GM19455 (cell line): ENCODE results near the gene PPY.
"Not testable (repeated sequence)": the region's sequence is repeated elsewhere in the genome, so short reads cannot be mapped to it uniquely, and the experiment has no call there.

Source experiments
- ATAC-seq: cut with Tn5 transposase; IDR thresholded peaks from one replicate; pipeline ENCODE4 v1.9.1; 2021; ENCODE audit not compliant: unreplicated experiment

Gene PPY

GRCh38 chr17:43966276-43966675 lies 24.0 kb upstream of the PPY start:
- ATAC-seq: no peak

GRCh38 chr17:43962479-43962878 lies 20.2 kb upstream of the PPY start:
- no peak for ATAC-seq

GRCh38 chr17:43961954-43962353 lies 19.7 kb upstream of the PPY start:
- no peak for ATAC-seq

DNA sequence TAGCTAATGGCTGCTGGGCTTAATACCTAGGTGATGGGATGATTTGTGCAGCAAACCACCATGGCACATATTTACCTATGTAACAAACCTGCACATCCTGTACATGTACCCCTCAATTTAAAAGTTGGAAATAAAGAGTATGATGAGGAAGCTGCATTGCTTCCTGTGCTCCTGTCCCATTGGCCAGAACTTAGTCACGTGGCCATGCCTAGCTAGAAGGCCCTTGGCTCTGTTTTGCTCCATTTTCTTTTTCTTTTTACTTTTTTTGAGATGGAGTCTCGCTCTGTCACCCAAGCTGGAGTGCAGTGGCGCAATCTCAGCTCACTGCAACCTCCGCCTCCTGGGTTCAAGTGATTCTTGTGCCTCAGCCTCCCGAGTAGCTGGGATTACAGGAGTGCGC lies 19.0 kb upstream of the PPY start:
- not testable (repeated sequence) for ATAC-seq

DNA sequence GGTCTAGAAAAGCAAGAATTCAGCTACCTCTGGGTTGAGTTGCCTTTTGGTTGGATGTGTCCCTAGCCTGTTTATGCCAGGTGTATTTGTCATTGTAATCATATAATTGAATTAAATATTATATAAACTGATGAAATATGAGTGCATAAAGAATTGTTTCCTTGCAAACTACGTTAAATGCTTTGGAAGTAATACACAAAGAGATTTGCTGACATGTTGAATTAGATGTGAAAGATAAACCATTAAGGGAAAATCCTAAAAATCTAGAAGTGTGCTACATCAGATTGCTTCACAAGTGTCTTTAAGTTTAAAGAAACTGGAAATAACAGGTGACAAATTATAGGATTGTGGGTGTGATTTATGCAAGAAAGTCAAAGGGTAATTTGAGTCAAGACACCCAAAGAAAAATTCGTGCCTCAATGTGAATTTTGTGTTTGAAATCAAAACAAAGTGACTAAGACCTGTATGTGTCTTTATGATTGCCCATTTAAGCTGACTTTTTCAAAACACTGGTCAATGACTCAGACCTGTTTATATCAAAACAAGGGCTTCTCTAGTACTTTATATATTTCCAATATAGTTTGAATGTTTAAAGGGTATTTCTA lies 16.6 kb upstream of the PPY start:
- ATAC-seq: no peak

DNA sequence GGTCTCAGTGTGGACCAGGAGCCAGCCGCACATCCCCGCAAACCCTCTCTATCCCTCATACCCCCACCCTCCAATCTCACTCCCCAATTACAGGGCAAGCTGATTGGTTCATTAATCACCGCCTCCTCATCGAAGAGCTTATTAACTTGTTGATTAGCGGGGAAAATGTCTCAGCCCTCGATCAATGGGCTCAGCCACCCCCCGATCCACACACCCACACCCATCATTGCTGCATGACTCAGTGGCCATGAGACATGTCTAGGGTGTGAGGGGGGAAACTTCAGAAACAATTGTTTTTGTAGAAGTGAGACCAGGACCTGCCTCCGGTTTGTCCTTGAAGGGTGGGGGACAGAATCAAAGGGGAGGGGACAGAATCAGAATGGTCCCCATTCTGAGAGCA lies 13.9 kb upstream of the PPY start:
- ATAC-seq: no peak

DNA sequence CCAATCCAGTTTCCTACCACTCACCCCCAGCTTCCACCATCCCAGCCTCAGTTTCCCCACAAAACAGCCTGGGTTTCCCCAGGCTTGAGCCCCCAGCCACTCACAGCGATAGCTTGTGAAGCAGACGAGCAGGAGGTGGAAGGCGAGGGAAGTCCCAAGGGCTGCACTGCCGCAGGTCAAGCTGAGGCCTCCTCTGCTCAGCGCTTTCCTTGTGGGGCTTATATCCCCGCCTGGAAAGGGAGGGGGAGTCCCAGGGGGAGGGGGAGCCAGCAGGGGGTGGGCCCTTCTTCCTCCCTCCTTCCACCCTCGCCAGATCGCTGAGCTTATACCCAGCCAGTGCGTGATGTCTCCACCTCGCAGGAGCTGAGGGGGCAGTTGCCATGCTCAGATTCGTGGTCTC lies 11.5 kb upstream of the PPY start, which contains the start of gene PYY:
Gene PYY, minus strand, starts transcription at position 195 of the 400 bp plus-strand sequence. CDS start 457 bp downstream, outside the sequence.
- no peak for ATAC-seq

DNA sequence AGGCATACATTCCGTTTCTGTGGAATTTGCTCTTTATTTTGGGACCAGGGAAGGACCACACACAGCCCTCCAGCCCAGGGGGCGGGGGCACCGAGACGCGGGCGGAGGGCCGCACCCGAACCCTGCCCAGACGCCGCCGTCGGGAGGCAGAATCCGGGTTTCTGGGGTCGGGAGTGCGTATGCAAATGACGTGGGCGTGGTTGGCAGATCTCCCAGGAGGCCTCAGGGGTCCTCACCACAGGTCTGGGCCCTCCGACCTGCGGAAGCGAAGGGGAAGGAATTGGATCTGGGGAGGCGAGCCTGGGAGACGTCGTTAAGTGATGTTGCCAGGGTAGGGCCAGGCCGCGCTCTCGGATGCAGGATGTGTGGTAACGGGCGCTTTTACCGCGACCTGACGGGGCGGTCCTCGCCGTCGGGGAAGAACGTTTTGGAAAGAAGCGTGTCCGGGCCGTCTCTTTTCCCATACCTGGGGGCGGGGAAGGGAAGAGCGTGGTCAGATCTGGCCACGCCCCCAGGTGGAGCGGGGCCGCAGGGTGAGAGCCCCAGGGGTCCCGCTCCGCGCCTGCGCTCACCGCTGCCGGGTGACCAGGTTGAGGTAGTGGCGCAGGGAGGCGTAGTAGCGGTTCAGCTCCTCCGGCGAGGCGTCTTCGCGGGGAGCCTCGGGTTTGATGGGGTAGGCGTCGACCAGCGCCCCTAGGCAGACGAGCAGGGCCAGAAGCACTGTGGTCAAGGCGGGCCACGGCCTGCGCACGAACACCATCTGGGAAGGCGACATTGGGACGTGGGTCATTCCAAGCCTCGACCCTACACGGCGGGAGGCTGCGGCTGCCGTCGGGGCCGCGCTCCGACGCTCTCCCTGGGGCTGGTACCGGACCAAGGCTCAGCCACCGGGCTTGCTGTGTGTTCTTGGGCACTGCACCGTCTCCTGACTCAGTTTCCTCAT lies 10.7 kb upstream of the PPY start:
- ATAC-seq: no peak

DNA sequence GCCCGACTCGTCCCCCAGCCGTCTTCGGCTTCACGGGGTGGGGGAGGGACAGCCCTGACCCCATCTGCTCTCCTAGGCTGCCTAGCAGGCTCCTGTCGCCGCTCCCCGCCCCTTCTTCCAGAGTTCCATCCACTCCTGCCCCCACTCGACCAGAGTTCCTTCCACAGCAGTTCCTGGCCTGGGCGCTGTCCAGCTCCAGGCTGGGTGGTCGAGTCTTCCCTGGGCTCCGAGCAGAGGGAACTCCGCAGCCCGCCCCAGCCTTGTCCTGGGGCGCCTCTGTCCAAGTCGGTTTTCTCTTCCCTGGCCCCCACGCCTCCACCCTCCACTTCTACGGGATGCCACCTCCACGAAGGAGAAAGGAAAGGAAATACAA lies 10.1 kb upstream of the PPY start:
- no peak for ATAC-seq

- ATAC-seq: no peak
Observed at GRCh38 chr17:43951750-43952149, 9.5 kb upstream of the PPY start.

- ATAC-seq: no peak
Observed at GRCh38 chr17:43950554-43950953, 8.3 kb upstream of the PPY start.

DNA sequence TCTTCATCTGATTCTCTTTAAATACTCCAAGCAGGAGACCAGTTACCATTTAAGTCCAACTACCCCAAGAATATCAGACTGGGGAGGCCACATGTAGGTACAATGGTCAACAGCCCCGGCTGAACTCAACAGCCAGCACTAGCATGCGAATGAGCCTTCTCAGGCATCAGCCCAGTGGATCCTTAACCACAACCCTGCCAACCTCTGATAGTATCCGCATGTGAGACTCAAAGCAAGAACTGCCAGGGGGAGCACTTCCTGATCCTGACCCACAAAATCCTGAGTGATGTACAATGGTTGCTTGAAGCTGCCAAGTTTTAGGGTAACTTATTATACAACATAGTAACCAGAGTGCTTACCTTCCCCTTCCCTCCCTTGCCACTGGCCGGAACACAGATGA lies 7.5 kb upstream of the PPY start:
- no peak for ATAC-seq

GRCh38 chr17:43946781-43947180 lies 4.5 kb upstream of the PPY start:
- ATAC-seq: no peak

- ATAC-seq: no peak
Observed at GRCh38 chr17:43945074-43945829, 3.0 kb upstream of the PPY start.

DNA sequence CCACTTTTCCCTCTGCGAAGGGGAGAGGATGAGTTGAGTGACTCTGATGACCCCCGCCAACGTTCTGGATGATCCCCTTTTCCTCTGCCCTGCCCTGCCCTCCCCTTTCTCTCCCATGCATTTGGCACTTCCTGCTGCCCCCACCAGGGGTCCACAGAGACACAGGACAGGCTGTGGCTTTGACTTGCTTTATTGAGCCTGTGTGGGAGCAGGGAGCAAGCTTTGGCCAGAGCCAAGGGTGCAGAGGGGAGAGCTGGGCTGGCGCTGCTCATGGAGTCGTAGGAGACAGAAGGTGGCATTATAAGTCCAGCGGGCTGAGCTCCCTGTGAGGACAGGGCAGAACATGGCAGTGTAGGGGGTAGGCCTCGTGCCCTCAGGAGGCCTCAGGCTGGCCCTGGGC lies 1.6 kb downstream of the PPY start:
- no peak for ATAC-seq

DNA sequence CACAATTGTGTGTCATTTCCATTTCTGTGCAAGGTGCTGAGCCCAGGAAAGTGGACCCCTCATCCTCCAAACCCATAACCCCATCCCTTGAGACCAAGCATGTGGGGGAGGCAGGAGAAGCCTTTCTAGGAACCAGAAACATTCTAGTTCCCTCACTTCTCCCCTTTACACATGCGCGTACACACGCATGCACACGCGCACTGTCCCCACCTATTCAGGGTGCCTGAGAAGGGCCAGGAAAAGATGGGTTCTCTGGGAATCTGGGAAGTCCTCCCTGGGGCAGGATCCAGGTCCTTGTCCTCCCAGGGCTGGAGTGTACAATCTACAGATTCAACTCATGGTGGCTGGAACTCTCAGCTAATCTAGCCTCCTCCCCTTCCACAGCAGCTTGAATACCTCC lies 2.4 kb downstream of the PPY start:
- no peak for ATAC-seq

- ATAC-seq: not testable (repeated sequence)
Observed at GRCh38 chr17:43939452-43939851, 2.8 kb downstream of the PPY start.

DNA sequence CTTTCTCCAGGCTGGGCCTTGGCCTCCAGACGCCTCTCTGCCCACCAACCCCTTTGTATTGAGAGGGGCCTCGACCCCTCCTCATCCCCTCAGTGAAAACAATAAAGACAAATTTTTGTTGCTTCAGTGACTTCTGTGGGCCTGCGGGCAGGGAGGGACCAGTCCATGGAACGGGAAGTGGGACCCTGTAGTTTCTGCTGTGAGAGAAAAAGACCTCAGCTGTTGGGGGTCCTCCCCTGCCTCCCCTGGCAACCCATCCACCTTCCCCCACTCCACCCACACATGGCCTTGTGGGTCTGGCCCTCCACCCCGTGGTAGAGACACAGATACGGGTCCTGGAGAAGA lies 3.5 kb downstream of the PPY start:
- ATAC-seq: no peak

- ATAC-seq: no peak
Observed at GRCh38 chr17:43936434-43936833, 5.8 kb downstream of the PPY start.

DNA sequence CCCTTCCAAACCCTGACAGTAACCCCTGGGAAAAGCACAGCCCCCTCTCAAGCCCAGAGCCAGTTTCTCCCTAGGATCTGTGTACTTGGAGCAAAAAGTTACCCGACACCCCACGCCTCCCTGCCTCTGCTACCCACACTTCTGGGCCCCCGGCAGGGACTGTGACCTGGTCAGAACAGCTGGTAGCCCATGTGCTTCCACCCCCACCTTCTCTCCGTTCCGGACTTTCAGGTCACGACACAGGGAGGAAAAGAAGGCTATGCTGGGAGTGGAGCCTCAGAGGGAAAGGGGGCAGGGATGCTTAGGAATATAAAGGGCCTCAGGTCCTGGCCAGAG lies 6.4 kb downstream of the PPY start:
- no peak for ATAC-seq

GRCh38 chr17:43935204-43935925 lies 6.9 kb downstream of the PPY start:
- ATAC-seq: no peak
